Activated naive CD4-positive, alpha-beta T cell (primary cell): ENCODE data around the gene MAP2K5.

Source experiments
- DNase-seq, 4 experiments: peaks; one replicate each; lab custom pipeline; 2025; lab: John Stamatoyannopoulos, UW

The MAP2K5 gene

DNA sequence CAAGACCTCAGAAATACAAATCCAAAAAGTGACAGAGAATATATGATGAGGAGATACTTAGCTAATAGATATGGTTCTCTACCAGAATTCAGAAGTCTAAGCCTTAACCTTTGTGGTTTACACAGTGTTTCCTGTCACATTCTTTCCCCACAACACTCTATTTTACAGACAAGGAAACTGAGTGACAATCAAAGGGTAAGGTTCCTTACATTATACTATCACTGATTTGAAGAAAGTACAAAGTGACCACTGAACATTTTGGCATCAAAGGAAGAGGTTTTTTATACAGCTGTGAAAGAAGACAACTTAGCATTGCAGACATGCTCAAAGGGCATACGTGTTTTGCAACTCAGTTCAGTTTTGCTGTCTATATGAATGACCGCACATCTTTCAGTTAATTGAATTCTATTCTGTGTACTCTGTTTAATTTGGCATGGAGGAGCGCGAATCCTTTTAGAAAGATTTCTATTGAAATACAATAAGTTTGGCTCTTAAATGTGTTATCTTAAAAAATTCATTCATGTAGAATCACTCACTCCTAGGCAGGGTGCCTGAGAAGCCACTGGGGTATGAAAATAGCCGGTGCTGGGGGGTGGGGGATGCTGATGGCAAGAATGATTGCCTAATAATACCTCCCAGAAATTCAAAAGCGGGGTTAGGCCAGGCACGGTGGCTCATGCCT is 216.3 kb downstream of the MAP2K5 start:
- DNase-seq = no peak

- DNase-seq = no peak
Observed at GRCh38 chr15:67760901-67761300, 218.4 kb downstream of the MAP2K5 start.

GRCh38 chr15:67761343-67761742 is 218.8 kb downstream of the MAP2K5 start:
- DNase-seq = no peak

DNA sequence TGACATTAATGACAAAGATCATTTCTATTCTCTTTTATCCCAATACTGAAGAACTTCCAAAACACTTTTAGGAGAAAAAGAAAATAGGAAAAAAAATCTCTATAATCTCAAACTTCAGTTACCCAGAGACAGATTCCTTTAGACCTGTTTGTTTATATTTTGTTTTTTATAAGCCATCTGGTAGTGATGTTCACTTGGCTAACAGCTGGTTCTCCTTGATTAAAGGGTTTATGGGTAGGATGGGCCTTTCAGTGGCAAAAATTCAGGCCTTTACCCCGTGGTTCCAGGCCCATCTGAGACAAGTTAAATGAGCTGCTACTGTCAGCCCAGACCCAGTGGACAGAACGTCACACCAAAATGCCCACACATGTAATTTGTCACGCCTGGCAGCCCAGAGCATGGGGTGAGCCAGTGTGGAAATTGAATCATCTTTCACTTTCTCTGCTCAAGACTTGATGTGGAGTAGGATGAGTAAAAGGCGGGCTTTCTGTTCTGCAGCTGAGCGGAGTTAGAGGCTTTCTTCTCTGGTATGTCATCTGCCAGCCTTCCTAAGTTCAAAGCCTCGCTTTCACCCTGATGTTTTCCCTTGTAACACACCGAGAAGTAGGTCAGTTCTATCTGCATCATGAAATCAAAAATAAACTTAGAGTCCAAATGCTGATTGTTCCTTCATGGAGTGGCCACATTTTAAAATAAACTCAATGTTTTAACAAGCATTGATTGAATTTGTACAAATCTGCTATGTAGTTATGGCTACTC is 220.3 kb downstream of the MAP2K5 start:
- DNase-seq = peak in 3 of 4 experiments; percentile 6 to 14 (median 8)

- DNase-seq = no peak
Observed at GRCh38 chr15:67765701-67766100, 223.2 kb downstream of the MAP2K5 start.

DNA sequence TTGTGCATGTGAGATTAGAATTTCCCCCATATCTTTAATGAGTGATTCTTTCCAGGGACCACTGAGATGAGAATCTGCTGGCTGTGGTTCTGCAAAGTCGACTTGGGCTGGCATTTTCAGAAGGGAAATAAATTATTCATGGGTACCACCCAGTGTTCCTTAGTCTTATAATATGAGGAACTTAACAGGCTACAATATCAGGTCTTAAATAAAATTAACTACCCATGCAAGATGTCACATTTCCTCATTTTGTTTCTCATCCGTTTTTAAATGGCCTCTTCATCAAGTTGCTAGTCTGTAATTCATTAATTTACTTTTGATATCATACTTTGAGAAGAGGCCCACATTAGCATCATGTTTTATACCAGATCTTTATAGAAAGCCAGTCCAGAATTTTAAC is 224.5 kb downstream of the MAP2K5 start:
- no peak for DNase-seq

DNA sequence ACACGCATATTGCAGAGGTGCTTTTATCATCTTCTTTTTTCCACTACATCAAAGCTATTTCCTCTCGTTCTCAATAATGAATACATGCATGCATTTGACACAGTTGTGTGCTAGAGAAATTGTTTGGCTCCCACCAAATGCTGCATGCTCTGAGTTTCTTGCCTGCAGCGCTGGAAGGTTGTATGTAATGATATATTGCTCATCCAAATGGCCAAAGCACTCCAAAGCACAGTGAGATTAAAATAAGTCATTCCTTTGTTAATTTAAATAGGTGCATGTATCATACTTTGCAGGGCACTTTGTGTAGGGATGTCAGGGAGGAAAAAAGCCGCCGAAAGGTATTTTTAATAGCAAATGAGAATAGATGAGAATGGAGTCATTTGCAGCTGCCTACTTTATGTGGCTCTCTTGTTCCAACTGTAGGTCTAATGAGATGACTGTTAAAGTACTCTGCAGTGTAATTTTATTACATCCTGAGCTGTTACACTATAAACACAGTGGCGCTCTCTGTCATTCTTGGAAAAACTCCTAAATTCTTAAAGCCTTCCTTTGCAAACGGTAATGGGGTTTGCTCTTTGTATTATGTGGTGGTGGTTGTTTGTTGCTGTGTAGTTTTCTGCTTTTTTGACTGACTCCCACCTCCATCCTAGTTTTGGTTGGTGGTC is 225.9 kb downstream of the MAP2K5 start:
- DNase-seq = no peak

DNA sequence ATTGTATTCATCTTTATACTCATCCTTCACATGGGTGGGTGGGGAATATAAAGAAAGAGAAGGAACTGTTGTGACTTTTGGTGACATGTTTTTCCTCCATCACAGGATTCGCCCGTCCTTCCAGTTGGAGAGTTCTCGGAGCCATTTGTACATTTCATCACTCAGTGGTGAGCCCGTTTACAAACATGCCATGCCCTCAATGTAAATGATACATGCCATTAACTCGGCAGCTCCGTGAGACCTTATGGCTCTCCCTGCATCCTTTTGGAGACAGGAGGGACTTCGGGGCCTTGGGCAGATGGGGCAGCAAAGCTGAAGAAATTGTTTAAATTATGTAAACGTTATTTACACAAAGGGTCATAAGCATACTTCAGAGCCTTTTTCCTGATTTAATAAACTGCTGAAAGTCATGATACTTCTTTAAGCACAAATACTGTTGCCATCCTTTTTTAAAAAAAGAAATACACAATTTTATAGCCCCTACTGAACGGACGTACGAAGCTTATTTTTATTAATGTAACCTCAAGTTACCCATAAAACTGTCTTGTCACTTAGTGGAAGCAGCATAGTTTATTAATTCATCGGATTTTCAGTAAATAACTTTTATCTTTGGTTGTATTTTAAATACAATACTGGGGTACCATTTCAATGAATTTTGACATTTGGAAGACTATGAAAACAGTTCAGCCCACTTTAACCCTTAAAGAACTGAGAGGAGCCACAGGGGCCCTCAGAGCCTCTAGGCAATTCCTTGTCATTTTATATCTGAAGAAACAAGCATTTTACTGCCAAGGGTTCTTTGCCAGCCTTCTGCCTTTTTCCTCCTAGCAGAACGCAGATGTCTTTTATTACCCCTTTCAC is 227.2 kb downstream of the MAP2K5 start:
- DNase-seq = no peak

- no peak for DNase-seq
Observed at GRCh38 chr15:67770358-67770628, 227.8 kb downstream of the MAP2K5 start.

DNA sequence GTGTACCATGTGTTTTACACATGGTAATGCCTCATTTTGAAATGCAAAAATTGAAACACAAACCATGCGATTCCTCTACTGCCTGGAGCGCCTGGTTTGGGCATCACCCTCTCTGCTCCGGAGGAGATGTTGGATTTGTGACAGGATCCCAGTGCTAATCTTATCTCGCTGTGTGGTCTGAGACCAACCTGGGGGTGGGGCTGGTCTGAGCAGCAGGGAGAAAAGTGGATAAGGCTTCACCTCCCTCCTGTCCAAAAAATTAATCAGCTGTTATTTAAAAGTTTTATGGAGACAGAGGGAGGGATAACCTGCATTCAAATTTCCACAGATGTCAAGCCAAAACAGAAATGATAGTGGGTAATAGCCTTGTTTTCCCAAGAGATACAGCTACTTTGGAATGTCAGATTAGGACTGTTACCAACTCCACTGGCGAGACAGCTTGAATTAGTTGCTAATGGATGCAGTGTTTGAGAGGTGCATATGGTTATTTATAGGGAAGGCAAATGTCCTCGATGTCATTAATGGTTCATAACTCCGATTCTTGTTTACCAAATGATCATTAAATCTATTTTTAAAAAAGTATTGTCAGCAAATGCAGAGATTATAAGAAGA is 228.8 kb downstream of the MAP2K5 start:
- no peak for DNase-seq

GRCh38 chr15:67774626-67775025 is 232.1 kb downstream of the MAP2K5 start:
- no peak for DNase-seq

GRCh38 chr15:67775250-67775649 is 232.7 kb downstream of the MAP2K5 start:
- no peak for DNase-seq

- no peak for DNase-seq
Observed at GRCh38 chr15:67775998-67776397, 233.5 kb downstream of the MAP2K5 start.

GRCh38 chr15:67776600-67776999 is 234.1 kb downstream of the MAP2K5 start:
- DNase-seq = no peak

DNA sequence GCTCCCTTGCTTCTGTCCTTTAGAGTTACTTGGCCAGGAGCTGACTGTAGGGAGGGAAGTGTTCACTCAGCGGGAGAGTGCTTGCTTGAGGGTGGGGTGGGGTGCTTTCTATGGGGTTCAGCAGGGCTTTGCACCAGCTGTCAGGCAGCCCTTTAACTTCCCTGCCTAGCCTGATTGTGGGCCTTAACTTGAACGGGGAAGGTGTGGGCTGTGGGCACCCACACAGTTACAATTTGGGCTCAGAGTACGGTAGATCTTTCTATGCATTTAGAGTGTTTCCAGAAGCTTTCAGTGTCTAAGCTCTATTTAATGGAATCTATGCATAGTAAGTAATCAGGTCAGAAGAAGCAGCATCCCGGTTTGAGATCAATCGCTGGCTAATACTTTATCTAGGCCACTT is 234.6 kb downstream of the MAP2K5 start:
- DNase-seq = no peak

DNA sequence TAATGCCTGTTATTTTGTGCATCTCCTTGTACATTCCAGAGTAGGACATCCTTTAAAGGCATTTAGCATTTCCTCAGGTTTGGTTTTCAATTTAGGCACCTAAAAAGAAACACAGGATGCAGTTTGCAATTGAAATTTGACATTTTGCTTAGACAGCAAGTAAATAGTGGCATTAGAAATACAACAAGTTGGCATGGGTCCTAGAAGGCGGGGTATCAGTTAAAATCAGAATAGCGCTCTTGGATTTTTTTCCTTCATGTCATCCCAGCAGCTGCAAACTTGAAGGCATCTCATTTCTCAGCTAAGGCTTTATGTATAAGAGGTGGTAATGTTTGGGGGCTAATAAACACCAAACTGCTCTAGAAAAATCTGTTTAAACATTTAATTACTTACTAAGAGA is 235.3 kb downstream of the MAP2K5 start:
- DNase-seq = no peak

- no peak for DNase-seq
Observed at GRCh38 chr15:67778968-67779548, 236.6 kb downstream of the MAP2K5 start.

GRCh38 chr15:67779549-67780111 is 237.1 kb downstream of the MAP2K5 start:
- DNase-seq = no peak

GRCh38 chr15:67781061-67781460 is 238.6 kb downstream of the MAP2K5 start:
- DNase-seq = no peak

- DNase-seq = no peak
Observed at GRCh38 chr15:67781907-67782690, 239.6 kb downstream of the MAP2K5 start.

- no peak for DNase-seq
Observed at GRCh38 chr15:67782691-67782991, 240.1 kb downstream of the MAP2K5 start.
